Cortex of kidney (tissue), 1 donor: ENCODE results near the gene MSI2.

Experiments used
- DNase-seq: peaks from one replicate; lab custom pipeline; 2025; lab: John Stamatoyannopoulos, UW

Gene MSI2

GRCh38 chr17:57556977-57557376 lies 300.7 kb downstream of the MSI2 start:
- DNase-seq: no peak

DNA sequence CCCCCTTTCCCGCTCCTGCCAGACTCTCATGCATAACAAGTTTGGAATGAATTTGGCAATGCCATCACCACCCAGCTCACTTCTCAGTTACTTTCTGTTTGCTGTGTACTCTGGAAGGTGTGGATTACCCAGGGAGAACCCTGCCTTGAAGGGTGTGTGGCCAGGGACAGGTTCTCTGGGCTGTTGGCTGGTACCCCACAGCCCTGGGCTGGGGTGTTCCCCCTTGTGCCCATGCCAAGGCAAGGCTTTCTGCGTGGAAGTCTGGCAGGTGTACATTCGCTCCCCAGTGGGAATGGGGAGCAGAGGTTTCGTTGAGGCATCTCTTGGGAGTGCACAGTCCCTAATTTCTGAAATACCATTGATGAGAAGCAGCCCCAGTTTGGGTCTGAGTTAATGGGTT lies 301.1 kb downstream of the MSI2 start:
- no peak for DNase-seq

DNA sequence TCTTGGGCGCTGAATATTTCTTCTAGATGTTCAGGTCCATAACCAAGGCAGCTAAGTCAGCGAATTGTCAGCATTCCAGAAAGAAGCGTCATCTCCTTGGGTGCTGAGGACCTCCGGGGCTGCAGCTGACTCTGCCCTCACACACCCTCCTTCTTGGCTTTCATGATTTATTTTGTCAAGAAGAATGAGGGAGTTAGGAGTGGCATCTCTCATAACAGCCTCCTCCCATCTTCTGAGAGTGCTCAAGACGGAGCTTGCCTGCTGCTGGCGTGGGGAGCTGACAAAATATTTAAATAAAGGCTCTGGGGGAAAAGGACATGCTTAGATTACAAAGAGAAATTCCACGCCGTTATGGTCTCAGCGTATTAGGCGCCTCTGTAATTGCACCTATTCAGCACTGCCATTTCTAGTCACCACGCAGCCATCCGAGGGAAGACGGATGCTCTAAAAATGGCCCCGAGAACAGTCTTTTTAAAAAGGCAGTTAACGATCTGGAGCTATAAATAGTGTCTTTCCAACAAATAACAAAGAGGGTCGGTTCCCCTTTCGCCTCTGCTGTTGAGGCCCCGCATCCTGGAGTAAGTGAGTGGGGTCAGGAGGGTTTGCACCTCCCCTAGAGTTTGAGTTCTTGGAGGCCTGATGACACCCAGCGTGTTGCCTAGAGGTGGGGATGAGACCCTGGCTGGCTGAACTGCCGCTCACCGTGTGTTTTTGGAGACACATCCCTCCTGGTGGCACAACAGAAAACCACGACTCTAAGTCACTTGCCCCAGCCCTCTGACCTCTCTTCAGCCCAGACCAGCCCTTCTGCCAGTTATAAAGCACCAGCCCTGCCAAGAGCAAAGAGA lies 301.7 kb downstream of the MSI2 start:
- DNase-seq: no peak

DNA sequence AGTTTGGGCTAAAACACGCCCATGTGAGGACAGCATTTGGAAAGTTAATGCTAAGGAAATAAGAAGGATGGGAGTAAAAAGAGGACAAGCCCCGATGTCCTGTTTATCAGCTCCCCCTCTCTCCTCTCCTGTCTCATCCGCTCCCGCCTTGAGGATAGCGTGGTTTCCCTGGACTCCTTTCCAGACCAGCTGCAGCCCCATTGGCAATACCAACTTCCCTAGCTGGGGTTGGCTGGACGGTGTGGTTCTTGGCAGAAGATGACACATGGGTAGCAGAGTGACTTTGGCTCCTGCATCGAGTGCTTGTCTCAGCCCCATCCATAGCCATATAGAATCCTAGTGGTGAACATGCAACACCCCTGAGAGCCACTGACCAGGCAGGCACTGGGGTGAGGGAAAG lies 302.9 kb downstream of the MSI2 start:
- no peak for DNase-seq

- no peak for DNase-seq
Measured at GRCh38 chr17:57559634-57560318, 303.5 kb downstream of the MSI2 start.

DNA sequence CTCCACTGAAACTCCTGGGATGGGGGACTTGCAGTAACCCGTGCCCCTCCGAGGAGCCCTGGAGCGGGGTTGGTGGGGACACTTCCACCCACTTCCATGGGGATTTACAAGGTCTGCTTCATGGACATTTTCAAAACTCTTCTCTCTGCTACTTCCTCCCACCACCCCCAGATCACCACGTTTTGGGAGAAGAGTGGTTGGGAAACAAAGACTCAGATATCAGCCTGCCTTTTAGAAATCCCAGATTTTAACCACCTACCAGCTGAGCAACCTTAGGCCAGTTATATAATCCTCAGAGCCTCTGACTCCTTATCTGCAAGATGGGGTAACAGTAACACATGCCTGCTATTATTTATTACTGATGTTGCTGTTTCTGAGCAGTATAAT lies 304.0 kb downstream of the MSI2 start:
- no peak for DNase-seq

DNA sequence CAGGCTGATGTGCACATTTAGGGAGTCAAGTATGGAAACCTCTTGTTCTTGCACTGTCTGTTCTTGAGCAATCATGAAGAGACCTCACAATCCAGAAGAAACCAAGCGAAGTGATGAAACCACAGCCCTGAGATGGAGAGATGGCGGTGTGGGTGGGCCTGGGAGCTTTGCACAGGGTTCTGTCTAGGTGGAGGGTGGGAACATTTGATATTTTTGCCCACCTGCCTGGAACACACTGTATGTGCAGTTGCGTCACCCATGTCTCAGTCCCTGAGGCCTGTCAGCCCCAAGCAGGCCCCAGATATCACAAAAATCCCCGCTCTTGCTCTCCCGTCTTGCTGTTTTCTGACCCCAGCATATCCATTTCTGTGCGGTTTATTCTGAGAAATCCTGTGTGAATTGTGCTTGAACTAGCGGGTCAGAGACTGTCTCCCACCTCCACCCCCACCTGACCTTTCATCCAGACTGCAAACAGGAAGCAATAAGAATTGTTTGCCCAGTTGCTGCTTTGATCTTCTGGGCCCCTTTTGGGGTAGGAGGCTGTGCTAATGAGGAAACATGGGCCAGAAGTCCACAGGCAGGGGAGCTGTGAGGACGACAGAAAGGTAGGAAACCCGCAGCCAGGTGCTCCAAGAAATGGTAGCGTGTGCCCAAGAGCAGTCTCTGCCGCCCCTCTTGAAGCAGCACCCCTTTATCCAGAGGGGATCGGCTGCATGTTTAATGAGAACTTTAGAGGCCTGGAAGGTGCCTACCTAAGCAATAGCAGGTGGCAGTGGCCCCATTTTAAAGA lies 304.9 kb downstream of the MSI2 start:
- DNase-seq: no peak

DNA sequence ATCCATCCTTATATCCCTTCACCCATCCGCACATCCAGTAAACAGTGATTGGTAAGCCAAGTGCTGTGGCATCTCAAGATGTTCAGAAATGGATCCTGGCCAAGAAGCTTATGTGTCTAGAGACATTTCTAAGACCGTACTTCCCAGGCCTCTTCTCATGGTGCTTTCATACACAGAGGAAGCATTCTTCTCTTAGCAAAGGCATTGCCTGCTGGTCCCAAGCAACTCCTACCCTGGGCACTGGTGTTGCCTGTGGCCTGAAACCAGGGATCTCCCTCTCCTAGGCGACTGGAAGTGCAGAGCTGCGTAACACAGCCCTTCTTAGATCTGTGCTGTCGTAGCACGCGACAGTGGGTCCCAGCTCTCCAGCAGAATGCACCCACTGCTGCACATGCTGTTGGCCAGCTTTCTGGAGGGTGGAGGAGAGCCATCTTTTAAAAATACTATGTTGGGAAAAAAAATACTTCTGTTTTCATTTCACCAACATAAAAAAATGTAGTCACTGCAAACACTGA lies 305.9 kb downstream of the MSI2 start:
- no peak for DNase-seq

GRCh38 chr17:57563958-57564357 lies 307.6 kb downstream of the MSI2 start:
- DNase-seq: no peak

DNA sequence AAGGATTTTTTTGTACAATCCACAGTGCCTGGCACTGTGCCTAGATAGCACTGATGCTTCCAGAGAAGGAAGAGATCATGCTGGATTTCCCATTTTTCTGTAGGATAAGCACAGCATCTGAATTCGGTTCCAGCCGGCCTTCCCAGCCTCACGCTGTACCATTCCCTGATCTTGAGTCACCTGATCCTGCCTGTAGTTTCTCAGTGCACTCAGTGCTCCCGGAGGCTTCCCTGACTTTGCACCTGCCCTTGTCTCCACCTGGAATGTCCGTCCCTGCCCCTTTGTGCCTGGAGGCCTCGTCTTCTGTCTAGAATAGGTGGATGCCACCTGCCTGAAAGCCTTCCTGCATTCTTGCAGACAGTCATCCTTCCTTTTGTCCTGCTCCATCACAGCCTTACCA lies 308.9 kb downstream of the MSI2 start:
- no peak for DNase-seq

DNA sequence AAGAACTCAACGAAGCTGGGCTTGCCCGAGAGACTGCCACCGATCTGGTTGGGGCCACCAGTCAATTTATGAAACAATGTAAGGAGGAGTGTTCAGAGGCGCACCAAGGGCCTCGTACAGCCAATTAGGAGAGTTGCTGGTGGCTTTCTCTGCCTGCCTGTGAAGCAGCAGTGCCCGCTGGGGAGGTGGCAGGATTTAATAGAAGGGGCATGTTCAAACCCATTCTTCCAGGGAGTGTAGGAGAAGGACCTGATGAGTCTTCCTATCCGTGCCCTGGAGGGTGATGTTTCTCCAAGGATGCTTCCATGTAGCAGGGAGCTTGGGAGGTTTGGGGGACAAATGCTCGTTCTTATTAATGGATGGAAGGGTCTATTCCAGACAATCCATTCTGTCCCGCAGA lies 310.4 kb downstream of the MSI2 start:
- DNase-seq: no peak

GRCh38 chr17:57567251-57567650 lies 310.9 kb downstream of the MSI2 start:
- DNase-seq: no peak

DNA sequence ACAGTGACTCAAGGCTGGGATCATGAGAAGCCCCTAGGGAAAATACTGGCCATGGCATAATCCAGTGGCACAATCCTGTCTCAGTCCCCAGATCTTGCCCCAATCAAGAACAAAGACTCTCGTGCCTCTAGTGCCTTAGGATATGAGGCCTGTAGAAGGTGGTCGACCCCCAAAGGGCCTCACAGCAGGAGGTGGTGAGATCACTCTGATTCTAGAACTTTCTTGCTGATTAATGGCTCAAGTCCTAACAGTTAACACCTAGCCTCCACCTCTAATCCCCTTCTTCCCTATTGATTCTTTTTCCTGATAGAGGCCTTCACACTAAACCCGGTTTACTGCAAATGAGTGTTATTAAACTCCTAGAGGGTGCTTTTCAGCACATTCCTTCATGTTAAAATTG lies 312.0 kb downstream of the MSI2 start:
- DNase-seq: no peak

GRCh38 chr17:57569021-57569420 lies 312.7 kb downstream of the MSI2 start:
- DNase-seq: no peak

- no peak for DNase-seq
Measured at GRCh38 chr17:57569853-57570252, 313.5 kb downstream of the MSI2 start.

DNA sequence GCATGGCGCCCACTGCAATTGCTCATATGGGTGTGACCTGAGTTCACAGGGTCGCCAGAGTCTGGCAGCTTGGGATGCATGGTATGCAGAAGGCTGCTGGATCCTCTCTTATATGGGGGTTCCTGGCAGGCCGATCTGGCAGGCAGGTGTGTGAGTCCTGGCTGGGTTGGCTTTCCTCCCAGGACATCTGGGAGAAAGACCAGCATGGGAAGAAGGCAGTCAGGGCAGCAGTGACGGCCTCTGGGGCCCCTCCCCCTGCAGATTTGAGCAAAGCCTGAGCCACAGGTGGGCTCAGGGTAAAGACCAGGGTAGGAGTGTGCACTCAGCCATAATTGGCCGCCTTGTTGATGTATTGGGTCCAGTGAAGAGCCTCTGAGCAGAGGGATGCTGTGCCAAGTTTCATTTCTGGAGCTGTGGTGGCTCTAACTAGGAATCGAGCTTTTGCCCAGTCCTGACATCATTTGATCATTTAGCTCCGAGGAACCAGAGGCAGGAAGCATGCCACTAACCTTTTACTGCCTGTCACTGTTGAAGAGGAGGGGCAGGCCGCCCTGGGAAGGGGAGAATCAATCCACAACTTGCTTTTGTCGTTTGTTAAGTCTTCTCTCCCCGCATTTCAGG lies 314.5 kb downstream of the MSI2 start:
- no peak for DNase-seq

DNA sequence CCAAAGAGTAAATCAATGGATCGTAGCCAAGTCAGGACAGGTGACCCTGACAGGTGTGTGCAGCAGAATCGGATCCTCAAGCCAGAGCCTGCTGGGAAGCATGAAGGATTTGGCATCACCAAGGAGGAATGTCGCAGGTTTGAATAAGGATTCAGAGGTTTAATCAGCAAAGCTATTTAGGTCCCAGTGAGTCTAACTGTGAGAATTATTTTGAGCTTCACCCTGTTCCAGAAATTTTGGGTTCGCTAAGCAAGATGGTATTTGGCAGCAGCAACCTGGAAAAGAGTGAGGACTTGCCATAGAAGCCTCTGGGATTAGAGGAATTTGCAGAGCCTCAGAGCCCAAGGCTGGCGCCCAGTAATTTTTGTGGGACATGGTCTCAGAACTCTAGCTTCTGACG lies 315.7 kb downstream of the MSI2 start:
- no peak for DNase-seq

DNA sequence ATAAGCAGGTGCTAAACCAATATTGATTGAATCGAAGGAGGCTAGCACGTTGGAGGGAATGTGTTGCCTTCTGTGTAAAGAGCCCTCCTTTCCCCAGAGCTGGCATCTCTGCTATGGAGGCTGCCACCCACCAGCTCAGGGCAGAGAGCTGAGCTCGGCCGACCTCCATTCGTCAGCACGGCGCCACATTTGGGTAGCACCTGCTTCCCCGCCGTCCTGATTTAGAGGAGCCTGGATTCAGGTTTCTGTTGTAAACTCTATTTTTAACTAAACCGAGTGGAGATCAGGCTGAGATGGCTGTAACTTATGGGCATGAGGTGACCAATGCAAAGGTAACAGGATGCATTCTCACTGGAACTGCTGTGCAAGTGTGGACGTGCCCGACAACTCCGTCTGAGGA lies 316.3 kb downstream of the MSI2 start:
- no peak for DNase-seq

DNA sequence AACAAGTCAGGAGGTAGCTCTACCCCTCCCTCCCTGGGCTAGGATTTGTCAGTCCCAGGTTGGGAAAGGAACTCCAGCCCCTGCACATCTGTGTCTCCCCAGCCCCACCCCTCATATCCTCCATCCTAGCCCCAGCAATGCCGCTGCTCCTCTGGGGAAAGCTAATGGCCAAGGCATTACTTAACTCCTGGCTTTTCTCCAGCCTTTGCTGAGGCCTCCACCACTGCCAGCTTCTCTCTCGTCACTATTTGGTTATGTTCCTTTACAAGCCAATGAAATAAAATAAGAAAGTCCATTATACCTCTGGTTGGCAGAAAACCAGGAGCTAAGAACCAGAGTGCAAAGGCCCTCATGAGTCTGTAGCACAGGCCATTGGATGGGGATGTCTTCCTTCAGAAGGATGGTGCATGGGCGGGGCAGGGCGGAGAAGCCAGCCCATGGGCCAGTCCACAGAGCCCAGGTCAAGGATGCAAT lies 317.8 kb downstream of the MSI2 start:
- no peak for DNase-seq

DNA sequence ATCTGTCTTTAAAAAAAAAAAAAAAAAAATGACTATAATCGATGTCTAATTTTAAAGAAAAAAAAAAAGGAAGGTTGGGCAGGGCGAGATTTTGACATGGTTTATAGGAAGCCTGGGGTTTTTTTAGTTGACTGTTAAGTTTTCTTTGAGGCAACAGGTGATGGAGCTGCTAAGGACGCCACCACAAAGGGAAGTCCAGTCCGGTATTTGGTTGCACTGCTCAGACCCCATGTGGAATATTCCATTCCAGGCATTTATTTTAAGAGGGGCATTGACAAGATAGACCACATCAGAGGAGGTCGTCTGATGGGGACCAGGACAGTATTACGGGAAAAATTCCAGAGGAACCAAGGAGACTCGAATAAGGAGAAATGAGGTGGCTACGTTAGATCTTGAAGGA lies 320.4 kb downstream of the MSI2 start:
- no peak for DNase-seq

- no peak for DNase-seq
Measured at GRCh38 chr17:57577751-57578607, 321.7 kb downstream of the MSI2 start.
